ENCODE results near the gene MAN2B2. TPM values are rescaled to one million over a fixed set of nuclear protein-coding genes. Genes with fewer than 3 reads are reported as not detected.
"Not testable (repeated sequence)": the region's sequence is repeated elsewhere in the genome, so short reads cannot be mapped to it uniquely, and the experiment has no call there.

Gene MAN2B2
- total and polyA plus RNA-seq, 12 donors, result 6.0 to 27.1 (median 18.2) TPM

GRCh38 chr4:6644792-6645530, 70.0 kb downstream of the MAN2B2 start:
- Histone ChIP-seq H3K36me3 (peaks cover 0 to 25% (median 15%) of the 10 kb centered on the region in 9 donors), H3K9me3 (no peaks in the 10 kb centered on the region), H3K4me1 (peaks cover 12 to 34% (median 28%) of the 10 kb centered on the region in 9 donors), H3K27me3 (no peaks in the 10 kb centered on the region), H3K4me3 (no peak overlapping the region), H3K27ac (no peak overlapping the region)
- TF ChIP-seq CTCF (IDR thresholded peaks at IDR 0.05), result no peak
- intact Hi-C loops (cut with DNase I), result loop anchor here in 5 of 10 donors (5.0 to 10.0 kb wide), 4 partner anchors 60 to 1717 kb away; partner anchors contain the start of genes MRFAP1L1 (in 3 of the 5) and MAN2B2 (in 1 of the 5)
- 71 to 75% methylated on average over 5 of the region's 5 CpGs for WGBS, 2 donors
- ATAC-seq (no peak), DNase-seq (no peak)

- TF ChIP-seq CTCF (IDR thresholded peaks at IDR 0.05), result no peak
- Histone ChIP-seq H3K36me3 (peaks cover 0 to 20% (median 10%) of the 10 kb centered on the region in 9 donors), H3K4me1 (peaks cover 5 to 22% (median 19%) of the 10 kb centered on the region in 9 donors), H3K4me3 (no peak overlapping the region), H3K27me3 (no peaks in the 10 kb centered on the region), H3K9me3 (no peaks in the 10 kb centered on the region), H3K27ac (no peak overlapping the region)
- intact Hi-C loops (cut with DNase I), result loop anchor here in 2 of 10 donors (5.0 to 10.0 kb wide), 2 partner anchors 58 to 1715 kb away; partner anchors contain the start of gene MRFAP1L1 (in 1 of the 2)
- WGBS, 2 donors, result 86 to 94% methylated on average over 5 of the region's 5 CpGs
- no peak for ATAC-seq
- no peak for DNase-seq
Measured at GRCh38 chr4:6647169-6647568, 72.2 kb downstream of the MAN2B2 start.

GRCh38 chr4:6647582-6648230, 72.7 kb downstream of the MAN2B2 start:
- ATAC-seq (peak in 1 of 8 donors; percentile 30), DNase-seq (no peak)
- 47 to 56% methylated on average over 6 of the region's 6 CpGs for whole genome bisulfite sequencing, 2 donors
- peaks cover 0 to 14% (median 5%) of the 10 kb centered on the region in 9 donors for H3K36me3 ChIP-seq
- TF ChIP-seq CTCF (IDR thresholded peaks at IDR 0.05), result no peak
- H3K4me3 ChIP-seq, result no peak overlapping the region
- peaks cover 4 to 17% (median 14%) of the 10 kb centered on the region in 9 donors for H3K4me1 ChIP-seq
- intact Hi-C loops (cut with DNase I), result loop anchor here in 2 of 10 donors (5.0 to 10.0 kb wide), 2 partner anchors 57 to 1715 kb away; partner anchors contain the start of gene MRFAP1L1 (in 1 of the 2)
- no peaks in the 10 kb centered on the region for H3K27me3 ChIP-seq
- H3K9me3 ChIP-seq, result no peaks in the 10 kb centered on the region
- H3K27ac ChIP-seq, result no peak overlapping the region

GRCh38 chr4:6649216-6649615, 74.2 kb downstream of the MAN2B2 start:
- H3K4me3 ChIP-seq, result no peak overlapping the region
- ATAC-seq (no peak), DNase-seq (no peak)
- H3K9me3 ChIP-seq, result peaks cover 0 to 4% (median 0%) of the 10 kb centered on the region in 11 donors
- H3K4me1 ChIP-seq, result peaks cover 0 to 2% (median 0%) of the 10 kb centered on the region in 9 donors
- TF ChIP-seq CTCF (IDR thresholded peaks at IDR 0.05), result no peak
- intact Hi-C loops (cut with DNase I), result loop anchor here in 2 of 10 donors (5.0 to 10.0 kb wide), 2 partner anchors 56 to 1713 kb away; partner anchors contain the start of gene MRFAP1L1 (in 1 of the 2)
- H3K27me3 ChIP-seq, result no peaks in the 10 kb centered on the region
- 93 to 94% methylated on average over 8 of the region's 8 CpGs for WGBS, 2 donors
- H3K27ac ChIP-seq, result no peak overlapping the region
- H3K36me3 ChIP-seq, result no peaks in the 10 kb centered on the region

- H3K9me3 ChIP-seq; H3K4me3 ChIP-seq; DNase-seq; H3K36me3 ChIP-seq; ATAC-seq; intact Hi-C loops (cut with DNase I); H3K27ac ChIP-seq: not testable (repeated sequence)
- Histone ChIP-seq H3K4me1 (peaks cover 0 to 11% (median 7%) of the 10 kb centered on the region in 9 donors), H3K27me3 (peaks cover 0 to 19% (median 0%) of the 10 kb centered on the region in 7 donors)
- WGBS, 2 donors, result 50 to 54% methylated on average over 2 of the region's 3 CpGs
Measured at GRCh38 chr4:6654211-6654610, 79.2 kb downstream of the MAN2B2 start.

- DNase-seq; ATAC-seq; H3K36me3 ChIP-seq; intact Hi-C loops (cut with DNase I); H3K4me3 ChIP-seq; H3K9me3 ChIP-seq; H3K27ac ChIP-seq: not testable (repeated sequence)
- Histone ChIP-seq H3K4me1 (peaks cover 0 to 14% (median 8%) of the 10 kb centered on the region in 9 donors), H3K27me3 (peaks cover 0 to 29% (median 0%) of the 10 kb centered on the region in 7 donors)
- WGBS, 2 donors, result 85 to 89% methylated on average over 2 of the region's 2 CpGs
Measured at GRCh38 chr4:6655291-6655690, 80.3 kb downstream of the MAN2B2 start.
